Measurements from ENCODE around the gene NAALADL2.
"Not testable (repeated sequence)": the region's sequence is repeated elsewhere in the genome, so short reads cannot be mapped to it uniquely, and the experiment has no call there.

NAALADL2 gene

DNA sequence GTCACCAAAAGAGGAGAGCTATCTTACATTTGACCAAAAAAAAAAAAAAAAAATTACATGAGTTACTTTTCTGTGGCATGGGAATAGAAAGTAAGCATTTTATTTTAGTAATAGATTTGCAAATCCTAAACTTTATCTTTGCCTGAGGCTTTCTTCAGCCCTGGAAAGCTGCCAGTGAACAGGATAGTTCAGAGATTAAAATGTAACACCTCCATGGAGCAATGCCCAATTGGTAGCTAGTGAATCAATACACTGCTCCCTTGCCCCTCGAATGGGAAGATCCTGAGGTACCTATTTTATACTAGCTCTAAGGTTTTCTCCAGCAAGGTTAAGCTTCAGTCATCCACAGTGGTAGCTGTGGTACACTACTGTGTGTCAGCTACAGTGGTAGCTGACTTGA lies 867.1 kb downstream of the NAALADL2 start:
- DNase-seq, result no peak

- no peak for DNase-seq
These were observed 869.4 kb downstream of the NAALADL2 start for GRCh38 chr3:175728566-175728965.

- DNase-seq, result no peak
These were observed 870.3 kb downstream of the NAALADL2 start for GRCh38 chr3:175729466-175729865.

DNA sequence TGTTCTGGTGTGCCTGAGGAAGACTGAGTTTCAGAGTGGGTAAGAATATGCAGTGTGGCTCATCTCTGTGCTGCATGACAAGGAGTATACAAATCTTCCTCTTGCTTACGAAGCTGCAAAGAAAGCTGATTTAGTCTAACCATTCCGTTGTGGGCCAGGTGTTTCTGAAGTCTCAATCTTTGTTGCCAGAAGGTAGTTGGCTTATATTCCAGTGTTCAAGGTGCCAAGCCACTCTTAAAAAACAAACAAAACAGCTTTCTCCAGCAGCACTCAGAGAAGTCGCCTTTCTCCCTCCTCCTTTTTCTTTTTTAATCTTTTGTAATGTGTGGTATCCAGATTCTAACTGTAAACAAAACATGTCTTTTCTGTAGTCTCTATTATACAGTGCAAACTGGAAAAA lies 872.4 kb downstream of the NAALADL2 start:
- DNase-seq, result no peak

DNA sequence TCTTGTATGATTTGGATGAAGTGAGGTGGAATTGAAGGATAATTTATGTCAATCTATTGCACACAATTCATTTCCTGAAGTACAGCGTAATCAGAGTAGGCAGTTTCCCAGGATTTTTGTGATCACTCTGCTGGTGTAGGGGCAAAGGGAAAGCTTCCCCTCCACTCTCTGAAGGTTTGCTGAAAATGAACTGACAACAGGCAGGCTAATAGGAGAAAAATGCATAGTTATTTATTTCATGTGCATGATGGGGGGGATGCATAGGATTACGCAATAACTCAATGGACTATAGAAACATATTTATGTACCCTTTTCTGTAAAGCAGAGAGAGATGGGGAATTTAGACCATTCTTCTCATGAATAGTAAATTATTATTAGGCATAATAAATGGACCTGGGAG lies 872.9 kb downstream of the NAALADL2 start:
- no peak for DNase-seq

- DNase-seq, result no peak
These were observed 876.7 kb downstream of the NAALADL2 start for GRCh38 chr3:175735866-175736265.

DNA sequence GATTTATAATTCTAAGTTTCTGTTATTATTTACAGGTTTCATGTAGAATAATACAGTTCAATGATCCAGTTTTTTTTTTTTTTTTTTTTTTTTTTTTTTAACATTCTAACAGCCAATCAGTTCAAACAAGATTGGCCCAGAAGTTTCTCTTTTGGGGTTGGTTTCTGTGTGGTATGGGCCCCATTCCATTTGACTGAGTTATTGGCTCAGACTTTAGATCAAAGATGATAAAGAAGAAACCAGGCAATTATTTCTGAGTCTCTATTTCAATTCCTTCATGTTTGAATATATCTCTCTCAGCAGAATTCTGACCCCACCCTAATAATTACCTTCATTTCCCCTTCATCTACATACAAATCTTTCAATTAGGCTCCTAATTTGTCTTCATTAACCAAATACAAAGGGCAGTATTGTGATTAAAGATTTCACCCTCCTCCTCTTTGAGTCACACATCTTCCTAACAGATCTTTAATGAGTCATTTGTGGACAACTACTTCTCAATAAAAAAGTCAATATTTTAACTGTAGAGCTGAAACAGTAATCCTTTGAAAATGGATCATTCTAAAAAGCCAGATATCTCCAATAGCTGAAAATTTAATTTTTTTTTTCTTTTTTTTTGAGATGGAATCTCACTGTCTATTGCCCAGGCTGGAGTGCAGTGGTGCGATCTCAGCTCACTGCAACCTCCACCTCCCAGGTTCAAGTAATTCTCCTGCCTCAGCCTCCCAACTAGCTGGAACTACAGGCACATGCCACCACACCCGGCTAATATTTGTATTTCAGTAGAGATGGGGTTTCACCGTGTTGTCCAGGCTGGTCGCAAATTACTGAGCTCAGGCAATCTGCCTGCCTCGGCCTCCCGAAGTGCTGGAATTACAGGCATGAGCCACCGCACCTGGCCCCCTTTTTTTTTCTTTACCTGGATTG lies 878.8 kb downstream of the NAALADL2 start:
- no peak for DNase-seq

GRCh38 chr3:175741951-175742350 lies 882.8 kb downstream of the NAALADL2 start:
- no peak for DNase-seq

GRCh38 chr3:175743733-175744400 lies 884.7 kb downstream of the NAALADL2 start:
- no peak for DNase-seq

GRCh38 chr3:175746308-175746707 lies 887.2 kb downstream of the NAALADL2 start:
- DNase-seq, result no peak

GRCh38 chr3:175748087-175748730 lies 889.1 kb downstream of the NAALADL2 start:
- DNase-seq, result no peak

DNA sequence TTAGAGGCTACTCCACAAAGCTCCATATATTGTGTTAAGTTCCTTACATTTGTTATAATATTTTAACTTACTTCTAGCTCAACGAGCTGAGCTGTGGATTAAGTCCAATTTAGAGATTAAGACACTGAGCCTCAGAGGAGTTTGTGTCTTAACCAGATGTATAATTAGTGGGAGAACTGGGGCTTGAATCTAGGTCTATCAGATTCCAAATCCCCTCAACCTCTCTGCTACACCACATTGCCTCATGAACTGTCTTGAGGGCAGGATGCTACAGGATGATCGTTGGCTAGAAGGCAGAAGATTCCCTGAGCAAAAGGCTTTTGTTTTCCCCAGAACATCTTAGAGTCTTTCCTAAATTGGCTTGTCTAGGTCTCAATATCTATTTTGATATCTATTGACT lies 890.8 kb downstream of the NAALADL2 start:
- no peak for DNase-seq

GRCh38 chr3:175751089-175751488 lies 892.0 kb downstream of the NAALADL2 start:
- DNase-seq, result no peak

DNA sequence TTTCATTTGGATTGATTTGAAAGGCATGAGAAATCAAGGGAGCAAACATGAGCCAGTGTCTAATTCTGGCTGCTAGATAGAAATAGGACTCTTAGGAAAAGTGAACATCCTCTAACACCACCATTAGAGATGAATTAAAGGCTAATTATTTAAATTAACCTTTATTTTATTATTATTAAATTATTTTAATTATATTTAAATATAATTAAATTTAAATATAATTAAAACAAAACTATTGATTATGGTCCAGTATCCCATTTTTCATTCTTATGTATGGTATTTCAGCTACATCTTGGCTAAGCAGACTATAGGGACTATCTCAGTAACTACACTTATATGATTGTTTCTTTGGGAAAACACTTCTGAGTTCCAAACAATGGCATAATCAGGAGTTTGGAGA lies 904.8 kb downstream of the NAALADL2 start:
- no peak for DNase-seq

DNA sequence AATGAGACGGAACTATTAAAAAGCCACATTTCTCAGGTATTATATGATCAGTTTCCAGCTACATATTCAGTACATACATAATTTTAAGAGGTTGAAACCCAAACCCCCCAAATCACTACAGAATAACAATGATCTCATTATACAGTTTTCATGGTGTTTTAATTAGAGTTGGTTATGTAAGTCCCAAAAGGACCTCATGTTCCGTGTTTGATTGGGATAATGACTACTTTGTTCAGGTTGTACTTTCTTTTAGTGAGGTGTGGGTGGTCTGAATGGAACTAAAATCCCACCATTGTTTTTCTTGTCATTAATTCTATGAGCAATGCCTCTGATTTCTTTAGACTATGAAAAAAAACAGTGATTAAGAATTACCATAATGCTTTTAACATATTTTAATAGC lies 905.6 kb downstream of the NAALADL2 start:
- no peak for DNase-seq

GRCh38 chr3:175770426-175770825 lies 911.3 kb downstream of the NAALADL2 start:
- no peak for DNase-seq

DNA sequence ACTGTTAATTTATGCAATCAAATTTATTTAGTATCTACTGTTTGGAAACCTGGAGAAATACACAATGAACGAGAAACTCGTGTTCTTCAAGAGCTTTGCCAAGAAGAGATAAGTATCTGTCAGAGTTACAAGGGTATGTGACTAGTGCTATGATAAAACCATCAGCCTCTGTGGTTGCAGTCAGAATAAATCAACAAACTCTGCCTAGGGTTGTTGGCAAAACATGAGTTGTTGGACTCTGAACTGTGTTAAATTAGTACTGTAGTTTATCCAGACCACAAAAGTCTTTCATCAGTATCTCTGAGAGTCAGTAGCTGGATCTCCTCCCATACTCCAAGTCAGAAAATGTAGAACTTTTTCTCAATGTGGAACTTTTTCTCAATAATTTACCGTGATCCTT lies 918.4 kb downstream of the NAALADL2 start:
- DNase-seq, result no peak

DNA sequence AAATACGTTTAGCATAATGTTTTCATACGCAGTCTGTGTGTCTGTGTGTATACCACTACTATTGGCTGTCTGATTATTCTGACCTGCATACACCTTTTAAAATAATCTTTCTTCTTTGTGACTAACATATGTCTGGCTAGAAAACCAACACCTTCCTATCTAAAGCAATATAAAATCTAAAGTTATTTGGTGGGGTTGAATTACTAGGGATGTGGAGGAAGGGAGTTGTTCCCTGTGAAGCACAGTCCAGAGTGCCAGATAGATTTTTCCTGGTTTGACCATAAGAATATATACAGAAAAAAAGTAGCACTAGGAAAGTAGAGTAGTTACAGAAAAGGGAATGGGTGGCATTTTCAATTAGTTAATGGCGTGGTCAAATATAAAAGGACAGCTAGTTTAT lies 918.8 kb downstream of the NAALADL2 start:
- no peak for DNase-seq

DNA sequence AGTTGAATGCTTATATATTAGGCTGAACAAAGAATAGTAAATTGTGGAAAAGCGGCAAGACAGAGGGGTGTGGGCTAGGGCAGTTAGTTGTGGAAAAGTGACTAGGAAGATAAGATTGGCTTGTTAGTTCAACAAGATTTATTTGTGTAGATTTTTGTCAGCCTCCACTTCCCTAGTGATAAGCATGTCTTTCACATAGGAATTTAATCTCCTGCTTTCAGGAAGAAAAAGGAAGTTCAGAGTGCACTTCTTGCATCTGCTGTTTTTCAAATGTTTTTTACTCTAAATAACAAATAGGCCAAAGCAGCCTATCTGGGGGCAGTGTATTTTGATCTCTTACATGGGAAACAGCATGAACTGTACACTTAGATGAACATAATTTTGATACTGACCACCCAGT lies 919.9 kb downstream of the NAALADL2 start:
- DNase-seq, result no peak

DNA sequence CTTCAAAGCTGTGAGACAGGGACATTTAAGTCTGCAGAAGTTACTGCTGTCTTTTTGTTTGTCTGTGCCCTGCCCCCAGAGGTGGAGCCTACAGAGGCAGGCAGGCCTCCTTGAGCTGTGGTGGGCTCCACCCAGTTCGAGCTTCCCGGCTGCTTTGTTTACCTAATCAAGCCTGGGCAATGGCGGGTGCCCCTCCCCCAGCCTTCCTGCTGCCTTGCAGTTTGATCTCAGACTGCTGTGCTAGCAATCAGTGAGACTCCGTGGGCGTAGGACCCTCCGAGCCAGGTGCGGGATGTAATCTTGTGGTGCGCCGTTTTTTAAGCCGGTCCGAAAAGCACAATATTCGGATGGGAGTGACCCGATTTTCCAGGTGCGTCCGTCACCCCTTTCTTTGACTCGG lies 928.0 kb downstream of the NAALADL2 start:
- DNase-seq, result not testable (repeated sequence)

DNA sequence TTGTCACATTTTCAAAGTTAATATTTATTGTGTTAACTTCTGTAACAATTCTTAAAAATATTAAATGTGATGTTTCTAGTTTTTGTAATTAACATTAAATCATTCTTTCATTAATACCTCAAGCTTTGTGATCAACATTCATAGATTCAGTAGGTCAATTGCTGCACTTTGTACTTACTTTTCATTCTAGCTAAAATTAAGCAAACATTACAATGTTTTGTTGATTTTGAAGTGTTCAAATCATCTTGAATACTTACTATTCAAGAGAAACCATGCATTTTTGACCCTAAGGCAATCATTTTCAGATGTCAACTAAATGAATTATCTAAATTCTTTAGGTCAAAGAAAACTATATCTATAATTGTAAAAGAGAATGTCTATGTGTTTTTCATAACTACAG lies 933.1 kb downstream of the NAALADL2 start:
- DNase-seq, result no peak

DNA sequence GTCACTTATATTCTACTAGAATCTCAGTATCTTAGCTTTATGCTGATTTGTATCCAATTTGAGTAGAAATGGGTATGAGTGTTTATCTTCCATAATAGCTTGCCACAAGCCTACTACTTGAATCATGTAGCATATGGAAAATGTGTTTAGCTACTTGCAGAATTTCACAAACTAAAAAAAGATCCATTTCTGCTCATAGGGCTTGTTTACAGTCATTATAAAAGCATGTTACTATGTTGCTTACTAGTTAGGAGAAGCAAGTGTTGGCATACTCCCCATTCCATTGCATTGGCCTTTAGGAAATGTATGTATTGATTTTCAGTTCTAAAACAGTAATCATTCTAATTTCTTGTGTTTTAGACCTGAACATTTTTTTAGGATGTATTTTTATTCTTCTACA lies 939.2 kb downstream of the NAALADL2 start:
- no peak for DNase-seq

- no peak for DNase-seq
These were observed 946.7 kb downstream of the NAALADL2 start for GRCh38 chr3:175805825-175806224.

- no peak for DNase-seq
These were observed 948.0 kb downstream of the NAALADL2 start for GRCh38 chr3:175807175-175807574.
